AG10803 (cell line): ENCODE data around the gene RNF8.

Source experiments
- DNase-seq: peaks from one replicate; pipeline ENCODE4 v3.0.0; 2010; ENCODE audit warnings: low read depth
- H3K4me3 ChIP-seq: 2 replicates; pipeline ENCODE4 v1.5.1; 2011; ENCODE audit warnings: mild to moderate bottlenecking, low read length, control low read depth
- CTCF ChIP-seq: conservative IDR thresholded peaks from 2 replicates; pipeline ENCODE4 v1.5.1; 2011; ENCODE audit warnings: mild to moderate bottlenecking, low read length, control low read depth, inconsistent platforms

Gene RNF8

GRCh38 chr6:37351027-37351426 lies 2.8 kb upstream of the RNF8 start:
- no peak overlapping the region for H3K4me3 ChIP-seq
- TF ChIP-seq CTCF: no peak
- no peak for DNase-seq

- no peak overlapping the region for H3K4me3 ChIP-seq
- TF ChIP-seq CTCF: no peak
- DNase-seq: no peak
These were observed 1.4 kb upstream of the RNF8 start for GRCh38 chr6:37352384-37352783.

GRCh38 chr6:37354526-37355384 lies 972 bp downstream of the RNF8 start:
- TF ChIP-seq CTCF: no peak
- peak overlapping the region; percentile 82 for H3K4me3 ChIP-seq
- peak; percentile 31 for DNase-seq

- DNase-seq: no peak
- no peak overlapping the region for H3K4me3 ChIP-seq
These were observed 3.5 kb downstream of the RNF8 start for GRCh38 chr6:37357288-37357687.

GRCh38 chr6:37357860-37358259 lies 4.1 kb downstream of the RNF8 start:
- TF ChIP-seq CTCF: no peak
- H3K4me3 ChIP-seq: no peak overlapping the region
- DNase-seq: no peak

More at GRCh38 chr6:37357288-37357687, 3.5 kb downstream of the RNF8 start:
- no peak for TF ChIP-seq CTCF

GRCh38 chr6:37359039-37359438 lies 5.3 kb downstream of the RNF8 start:
- TF ChIP-seq CTCF: no peak
- no peak for DNase-seq

More at GRCh38 chr6:37359039-37359438, 5.3 kb downstream of the RNF8 start:
- no peak overlapping the region for H3K4me3 ChIP-seq
